ENCODE data around the gene DIO3. TPM values are rescaled to one million over a fixed set of nuclear protein-coding genes. Genes with fewer than 3 reads are reported as not detected.

Gene DIO3
- total and polyA plus RNA-seq, 2 of the 4 experiments (the other 2 are of a cell fraction) = not detected

DNA sequence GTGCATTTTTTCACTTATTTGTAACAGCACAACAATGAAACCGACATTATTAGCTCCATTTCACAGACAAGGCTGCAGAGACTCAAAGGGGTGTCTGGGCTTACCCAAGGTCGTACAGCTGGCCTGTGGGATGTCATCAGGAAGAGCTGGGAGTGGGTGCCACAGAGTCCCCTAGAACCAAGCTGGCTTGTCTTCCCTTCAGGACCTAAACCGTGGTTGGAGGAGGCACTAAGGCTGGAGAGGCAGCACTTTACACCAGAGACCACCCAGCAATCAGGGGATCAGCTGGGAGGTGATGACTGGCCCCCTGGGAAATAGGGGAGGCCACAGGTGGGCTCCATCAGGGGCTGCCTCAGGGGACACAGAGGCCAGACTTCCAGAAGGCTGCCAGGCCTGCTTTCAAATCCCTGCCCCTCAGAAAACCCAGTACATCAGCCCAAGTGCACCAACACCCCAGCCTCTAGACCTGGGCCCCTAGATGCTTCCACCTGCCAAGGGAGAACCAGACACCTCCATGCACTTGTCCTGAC is 28.3 kb downstream of the DIO3 start:
- no peak overlapping the region for H3K56ac ChIP-seq (ENCODE audit: extremely low read depth, insufficient read depth, low read length)
- H2AFZ ChIP-seq (replicated peaks; ENCODE audit: low read length, poor library complexity) = no peak overlapping the region
- intact Hi-C loops (cut with micrococcal nuclease) = no loop called here
- no peak overlapping the region for H3K23ac ChIP-seq (ENCODE audit: low read depth, low read length)
- H3K18ac ChIP-seq (ENCODE audit: low read depth, low read length) = no peak overlapping the region
- no peak overlapping the region for H2AK5ac ChIP-seq (ENCODE audit: low read depth, low read length)
- H2BK120ac ChIP-seq (ENCODE audit: low read depth, low read length) = no peak overlapping the region
- dilution Hi-C loops (cut with HindIII; ENCODE audit: low sequenced_read_pairs, unreplicated experiment) = no loop called here
- H3K9me3 ChIP-seq (ENCODE audit: control insufficient read depth, insufficient read depth, low read length) = no peaks in the 10 kb centered on the region
- no peaks in the 10 kb centered on the region for H4K20me1 ChIP-seq (ENCODE audit: insufficient read depth, low read length)
- no peak overlapping the region for H3K4me2 ChIP-seq (ENCODE audit: low read depth, low read length)
- no peak overlapping the region for H2BK20ac ChIP-seq (ENCODE audit: low read depth, low read length)
- CTCF ChIA-PET = no interaction called here
- H4K8ac ChIP-seq (ENCODE audit: low read depth in 2 of 2, low read length in 2 of 2) = no peak overlapping the region
- no CpG with 5 or more reads among the region's 3 CpGs for WGBS, 2 experiments (ENCODE audit: extremely low coverage in 2 of 2, insufficient read length in 1 of 2)
- H3K4ac ChIP-seq (ENCODE audit: low read depth, low read length) = no peak overlapping the region
- no peak overlapping the region for H3K14ac ChIP-seq (replicated peaks; ENCODE audit: low read depth, low read length)
- no peak overlapping the region for H3K27ac ChIP-seq (ENCODE audit: insufficient read depth, low read length)
- in situ Hi-C loops (cut with MboI; ENCODE audit: low sequenced_read_pairs) = no loop called here
- H3K36me3 ChIP-seq (ENCODE audit: control insufficient read depth, insufficient read depth, low read length) = no peaks in the 10 kb centered on the region
- H3K79me1 ChIP-seq (ENCODE audit: low read depth in 1 of 2, low read length in 2 of 2) = no peaks in the 10 kb centered on the region
- H2BK15ac ChIP-seq (ENCODE audit: low read depth, low read length) = no peak overlapping the region
- H4K5ac ChIP-seq (ENCODE audit: low read depth, low read length) = no peak overlapping the region
- H3K4me3 ChIP-seq (ENCODE audit: insufficient read depth, low read depth, low read length) = no peak overlapping the region
- no peak overlapping the region for H2BK5ac ChIP-seq (ENCODE audit: low read depth, low read length, poor library complexity, severe bottlenecking)
- H2AK9ac ChIP-seq (replicated peaks; ENCODE audit: low read depth, low read length, poor library complexity) = no peak overlapping the region
- H3K4me1 ChIP-seq (ENCODE audit: control insufficient read depth, insufficient read depth, low read length) = no peaks in the 10 kb centered on the region
- BruUV-seq (replicated peaks) = no TSS peak
- H4K91ac ChIP-seq (ENCODE audit: insufficient read depth, low read depth, low read length) = no peak overlapping the region
- POLR2A ChIA-PET (ENCODE audit: unreplicated experiment) = no interaction called here
- no peak overlapping the region for H3K9ac ChIP-seq (ENCODE audit: low read depth, low read length)
- peaks cover 17% of the 10 kb centered on the region for H3K27me3 ChIP-seq (ENCODE audit: control insufficient read depth, insufficient read depth, low read length)
- no peaks in the 10 kb centered on the region for H3K9me1 ChIP-seq (ENCODE audit: insufficient read depth, low read length)
- DNase-seq = no peak
- no peak for ATAC-seq (ENCODE audit: low read depth)
- TF ChIP-seq RFX5 (IDR thresholded peaks at IDR 0.05; ENCODE audit: low read depth, low read length) (no peak), MAZ (IDR thresholded peaks at IDR 0.05; ENCODE audit: borderline replicate concordance, low read depth, low read length) (no peak), MXI1 (IDR thresholded peaks at IDR 0.05; ENCODE audit: borderline replicate concordance, low read depth, low read length) (no peak), RCOR1 (IDR thresholded peaks at IDR 0.05; ENCODE audit: insufficient replicate concordance, low read length) (no peak), CHD1 (IDR thresholded peaks at IDR 0.05; ENCODE audit: low read depth, low read length) (no peak), MAFK (IDR thresholded peaks at IDR 0.05; ENCODE audit: low read depth, low read length) (no peak), SMC3 (IDR thresholded peaks at IDR 0.05; ENCODE audit: low read depth, low read length) (no peak), FOS (IDR thresholded peaks at IDR 0.05; ENCODE audit: low read depth, low read length) (no peak), RAD21 (IDR thresholded peaks at IDR 0.05; ENCODE audit: low read length) (no peak), NFE2L2 (IDR thresholded peaks at IDR 0.05; ENCODE audit: low read depth, low read length) (no peak), CEBPB (IDR thresholded peaks at IDR 0.05; ENCODE audit: low read depth, low read length) (no peak), BHLHE40 (IDR thresholded peaks at IDR 0.05; ENCODE audit: low read depth, low read length) (no peak), POLR2A (IDR thresholded peaks at IDR 0.05; ENCODE audit: low read depth, low read length) (no peak)
- TF ChIP-seq, protein P1, sequence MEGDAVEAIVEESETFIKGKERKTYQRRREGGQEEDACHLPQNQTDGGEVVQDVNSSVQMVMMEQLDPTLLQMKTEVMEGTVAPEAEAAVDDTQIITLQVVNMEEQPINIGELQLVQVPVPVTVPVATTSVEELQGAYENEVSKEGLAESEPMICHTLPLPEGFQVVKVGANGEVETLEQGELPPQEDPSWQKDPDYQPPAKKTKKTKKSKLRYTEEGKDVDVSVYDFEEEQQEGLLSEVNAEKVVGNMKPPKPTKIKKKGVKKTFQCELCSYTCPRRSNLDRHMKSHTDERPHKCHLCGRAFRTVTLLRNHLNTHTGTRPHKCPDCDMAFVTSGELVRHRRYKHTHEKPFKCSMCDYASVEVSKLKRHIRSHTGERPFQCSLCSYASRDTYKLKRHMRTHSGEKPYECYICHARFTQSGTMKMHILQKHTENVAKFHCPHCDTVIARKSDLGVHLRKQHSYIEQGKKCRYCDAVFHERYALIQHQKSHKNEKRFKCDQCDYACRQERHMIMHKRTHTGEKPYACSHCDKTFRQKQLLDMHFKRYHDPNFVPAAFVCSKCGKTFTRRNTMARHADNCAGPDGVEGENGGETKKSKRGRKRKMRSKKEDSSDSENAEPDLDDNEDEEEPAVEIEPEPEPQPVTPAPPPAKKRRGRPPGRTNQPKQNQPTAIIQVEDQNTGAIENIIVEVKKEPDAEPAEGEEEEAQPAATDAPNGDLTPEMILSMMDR (conservative IDR thresholded peaks at IDR 0.05; ENCODE audit: low read depth, low read length) = no peak
- TF ChIP-seq, protein P2, sequence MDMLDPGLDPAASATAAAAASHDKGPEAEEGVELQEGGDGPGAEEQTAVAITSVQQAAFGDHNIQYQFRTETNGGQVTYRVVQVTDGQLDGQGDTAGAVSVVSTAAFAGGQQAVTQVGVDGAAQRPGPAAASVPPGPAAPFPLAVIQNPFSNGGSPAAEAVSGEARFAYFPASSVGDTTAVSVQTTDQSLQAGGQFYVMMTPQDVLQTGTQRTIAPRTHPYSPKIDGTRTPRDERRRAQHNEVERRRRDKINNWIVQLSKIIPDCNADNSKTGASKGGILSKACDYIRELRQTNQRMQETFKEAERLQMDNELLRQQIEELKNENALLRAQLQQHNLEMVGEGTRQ (IDR thresholded peaks at IDR 0.05; ENCODE audit: low read depth, low read length) = no peak
- TF ChIP-seq, protein P3, sequence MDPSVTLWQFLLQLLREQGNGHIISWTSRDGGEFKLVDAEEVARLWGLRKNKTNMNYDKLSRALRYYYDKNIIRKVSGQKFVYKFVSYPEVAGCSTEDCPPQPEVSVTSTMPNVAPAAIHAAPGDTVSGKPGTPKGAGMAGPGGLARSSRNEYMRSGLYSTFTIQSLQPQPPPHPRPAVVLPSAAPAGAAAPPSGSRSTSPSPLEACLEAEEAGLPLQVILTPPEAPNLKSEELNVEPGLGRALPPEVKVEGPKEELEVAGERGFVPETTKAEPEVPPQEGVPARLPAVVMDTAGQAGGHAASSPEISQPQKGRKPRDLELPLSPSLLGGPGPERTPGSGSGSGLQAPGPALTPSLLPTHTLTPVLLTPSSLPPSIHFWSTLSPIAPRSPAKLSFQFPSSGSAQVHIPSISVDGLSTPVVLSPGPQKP (IDR thresholded peaks at IDR 0.05; ENCODE audit: borderline replicate concordance, low read depth, low read length) = no peak

All from IMR-90 (cell line).